Measurements from ENCODE around the gene MRPL55.

Gene MRPL55

DNA sequence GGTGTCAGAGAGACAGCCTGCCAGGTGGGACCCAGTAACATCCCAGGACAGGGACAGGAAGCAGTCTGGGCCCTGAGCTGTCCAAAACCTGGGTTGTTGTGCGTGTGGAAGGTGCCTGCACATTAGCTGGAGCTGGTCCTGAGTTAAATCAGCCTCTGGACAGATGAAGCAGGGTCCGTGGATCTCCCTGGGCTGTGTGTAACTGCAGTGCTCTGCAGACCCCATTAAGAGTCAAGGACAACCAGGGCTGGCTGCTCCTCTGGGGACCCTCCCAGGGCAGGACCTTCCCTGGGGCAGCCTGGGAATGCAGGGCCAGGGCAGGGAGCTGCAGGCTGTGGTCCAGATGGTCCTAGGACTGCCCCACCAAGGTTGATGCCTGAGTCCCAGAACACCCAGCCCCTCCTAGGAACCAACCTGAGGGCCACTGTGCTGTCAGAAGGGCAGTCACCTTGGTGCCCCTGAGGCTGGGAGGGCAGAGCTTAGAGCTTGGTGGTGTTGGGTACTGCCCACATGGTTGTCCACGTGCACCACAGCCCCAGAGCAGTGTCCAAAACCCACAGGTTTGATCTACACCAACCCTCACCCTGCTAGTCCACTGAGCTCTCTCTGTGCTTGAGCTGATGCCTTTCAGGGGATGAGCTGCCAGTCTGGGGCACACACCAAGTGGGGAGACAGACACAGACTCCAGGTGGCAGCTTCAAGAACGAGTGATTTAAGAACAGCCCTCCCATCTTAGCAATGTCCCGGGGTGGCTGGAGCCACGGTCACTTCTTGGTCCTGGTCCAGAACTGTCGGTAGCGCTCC, 2.9 kb downstream of the MRPL55 start:
- no peak for FAIRE-seq
- TF ChIP-seq POLR2A (IDR thresholded peaks at IDR 0.05; ENCODE audit: low read depth, low read length) = no peak
- no peak for DNase-seq (ENCODE audit: insufficient read length, low spot score)

DNA sequence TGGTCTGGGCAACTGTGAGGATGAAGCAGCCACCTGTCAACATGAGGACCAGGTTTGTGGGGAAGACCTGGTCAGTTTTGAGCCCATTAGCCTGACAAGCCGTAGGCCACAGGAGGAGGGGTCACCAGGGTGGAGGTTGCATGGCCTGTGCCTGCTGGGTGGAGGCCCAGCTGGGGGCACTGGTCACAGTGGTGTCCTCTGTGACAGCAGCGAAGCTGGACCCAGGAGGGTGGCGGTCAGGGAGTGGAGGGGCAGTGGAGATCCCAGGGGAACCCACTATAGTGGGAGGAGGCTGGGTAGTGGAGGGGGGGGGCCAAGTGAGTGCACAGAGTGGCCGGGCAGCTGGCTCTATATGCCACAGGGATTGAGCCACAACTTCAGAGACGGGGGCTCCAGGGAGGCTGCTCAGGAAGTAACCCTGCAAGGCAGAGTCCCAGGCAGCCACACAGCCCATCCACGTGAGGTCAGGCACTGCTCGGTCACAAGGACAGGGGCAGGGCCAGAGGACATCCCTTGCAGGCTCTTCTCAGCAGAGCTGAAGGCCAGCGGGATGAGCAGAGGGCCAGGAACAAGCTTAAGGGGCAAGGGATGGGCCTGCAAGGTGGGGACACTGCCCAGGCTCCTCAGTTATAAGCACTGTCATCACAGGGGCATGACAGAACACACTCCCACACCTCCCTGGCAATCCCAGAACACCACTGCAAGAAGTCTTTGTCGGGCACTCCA, 3.7 kb downstream of the MRPL55 start:
- FAIRE-seq = no peak
- TF ChIP-seq POLR2A (IDR thresholded peaks at IDR 0.05; ENCODE audit: low read depth, low read length) = no peak
- no peak for DNase-seq (ENCODE audit: insufficient read length, low spot score)

DNA sequence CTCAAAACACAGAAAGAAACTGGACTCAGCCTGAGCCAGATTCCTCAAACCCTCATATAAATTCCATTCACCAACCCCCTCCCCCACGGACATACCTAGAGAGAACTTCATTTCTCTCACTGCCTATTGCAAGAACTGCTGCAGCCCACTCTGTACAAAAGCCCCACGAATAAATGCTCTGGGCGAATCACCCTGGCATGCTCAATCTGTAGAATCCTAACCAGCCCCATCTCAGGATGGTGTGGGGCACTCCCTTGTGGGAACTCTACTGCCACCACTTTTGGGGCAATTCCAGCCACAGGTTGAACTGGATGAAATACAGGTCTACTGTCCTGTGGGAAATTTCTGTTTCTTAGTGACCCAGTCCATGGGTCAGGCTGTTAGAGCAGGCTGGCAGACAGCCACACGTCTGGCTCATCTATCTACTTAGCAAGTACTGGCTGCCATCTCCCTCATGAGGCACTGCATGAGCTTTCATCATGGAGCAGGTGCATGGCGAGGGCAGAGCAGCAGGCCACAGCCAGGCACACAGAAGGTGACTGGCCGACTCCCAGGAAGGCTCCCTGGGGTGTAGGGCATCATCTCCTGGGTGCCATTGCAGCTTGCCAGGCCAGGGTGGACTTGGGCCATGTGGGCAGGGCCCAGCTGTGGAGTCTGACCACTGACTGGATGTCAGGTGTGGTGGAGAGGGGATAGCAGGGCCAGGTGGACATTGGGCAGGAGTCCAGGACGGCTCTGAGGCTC, 4.4 kb downstream of the MRPL55 start:
- no peak for DNase-seq (ENCODE audit: insufficient read length, low spot score)
- FAIRE-seq = no peak
- TF ChIP-seq POLR2A (IDR thresholded peaks at IDR 0.05; ENCODE audit: low read depth, low read length) = 0 out of 2 replicates have a peak, but pooled peaks have one; percentile 8

DNA sequence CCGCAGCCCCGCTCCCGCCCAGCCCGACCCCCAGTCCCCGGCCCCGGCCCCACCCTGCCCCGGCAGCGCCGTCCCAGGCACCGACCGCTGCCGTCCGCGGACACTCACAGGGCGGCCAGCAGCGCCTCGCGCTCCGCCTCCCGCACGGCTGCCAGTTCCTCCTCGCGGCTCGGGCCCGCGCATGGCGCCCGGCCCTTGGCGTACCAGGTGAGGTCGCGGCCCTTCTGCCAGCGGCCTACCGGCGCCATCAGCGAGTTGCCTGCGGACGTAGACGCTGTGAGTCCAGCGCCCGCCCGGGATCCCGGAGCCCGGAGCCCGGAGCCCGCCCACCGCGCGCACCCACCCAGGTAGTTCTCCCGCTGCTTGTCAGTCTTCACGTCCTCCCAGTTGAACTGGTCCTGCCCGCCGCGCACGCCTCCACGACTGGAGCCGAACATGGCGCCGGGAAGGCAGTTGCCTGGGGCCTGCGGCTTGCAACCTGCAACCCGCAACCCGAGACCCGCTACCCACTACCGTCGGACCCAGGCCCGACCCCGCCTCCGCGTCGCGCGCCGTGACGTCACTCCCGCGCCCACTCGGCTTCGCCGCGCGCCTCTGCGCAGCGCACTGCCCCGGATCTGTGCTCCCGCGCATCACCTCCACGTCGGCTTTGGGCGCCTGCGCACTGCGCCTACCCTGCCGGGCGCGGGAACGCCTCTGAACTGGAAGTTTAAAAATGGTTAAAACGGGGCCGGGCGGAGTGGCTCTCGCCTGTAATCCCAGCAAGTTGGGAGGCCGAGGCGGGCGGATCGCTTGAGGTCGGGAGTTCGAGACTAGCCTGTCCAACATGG, 6.1 kb downstream of the MRPL55 start, which contains the start of gene C1orf35:
TSS of gene C1orf35 (minus strand) at position 535 of the 830 bp plus-strand sequence. CDS start at position 437, 98 bp downstream.
- peak; percentile 81 for TF ChIP-seq POLR2A (IDR thresholded peaks at IDR 0.05; ENCODE audit: low read depth, low read length)
- no peak for FAIRE-seq
- peak; percentile 96 for DNase-seq (ENCODE audit: insufficient read length, low spot score)

DNA sequence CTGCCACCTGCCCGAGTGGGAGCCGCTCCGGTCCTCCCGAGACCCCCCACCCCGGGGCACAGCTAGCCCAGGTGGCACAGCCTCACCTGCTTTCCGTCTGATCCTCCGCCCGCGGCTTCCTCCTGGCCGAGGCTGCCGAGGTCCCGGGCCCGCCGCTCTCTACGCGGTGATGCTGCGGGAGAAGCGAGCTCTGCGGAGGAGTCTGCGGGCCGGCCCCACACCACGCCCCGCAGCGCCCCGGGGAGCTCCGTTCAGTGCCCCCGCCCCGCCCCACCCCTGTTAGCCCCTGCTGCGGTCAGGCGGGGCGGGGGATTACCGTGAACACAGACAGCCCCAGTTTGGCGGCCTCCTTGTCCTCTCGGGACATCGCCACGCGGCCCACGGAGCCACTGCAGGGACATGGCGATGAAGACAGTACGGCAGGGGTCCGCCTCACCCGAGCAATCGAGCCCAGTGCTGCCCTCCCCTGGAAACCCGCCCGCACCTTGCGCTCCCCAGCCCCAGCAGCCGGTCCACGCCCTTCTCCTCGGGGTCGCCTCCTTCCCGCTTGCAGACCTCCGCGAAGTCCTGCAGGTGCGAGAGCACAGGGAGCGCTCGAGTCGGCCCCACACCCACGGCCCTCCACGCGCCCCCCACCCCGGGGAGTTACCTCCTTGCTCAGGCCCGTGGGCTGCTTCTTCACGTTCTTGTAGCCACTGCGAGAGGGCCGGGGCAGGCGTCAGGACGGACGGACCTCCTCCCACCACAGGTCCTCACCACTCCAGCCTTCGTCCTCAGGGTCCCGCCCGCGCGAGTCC, 6.9 kb downstream of the MRPL55 start:
- no peak for FAIRE-seq
- no peak for TF ChIP-seq POLR2A (IDR thresholded peaks at IDR 0.05; ENCODE audit: low read depth, low read length)

DNA sequence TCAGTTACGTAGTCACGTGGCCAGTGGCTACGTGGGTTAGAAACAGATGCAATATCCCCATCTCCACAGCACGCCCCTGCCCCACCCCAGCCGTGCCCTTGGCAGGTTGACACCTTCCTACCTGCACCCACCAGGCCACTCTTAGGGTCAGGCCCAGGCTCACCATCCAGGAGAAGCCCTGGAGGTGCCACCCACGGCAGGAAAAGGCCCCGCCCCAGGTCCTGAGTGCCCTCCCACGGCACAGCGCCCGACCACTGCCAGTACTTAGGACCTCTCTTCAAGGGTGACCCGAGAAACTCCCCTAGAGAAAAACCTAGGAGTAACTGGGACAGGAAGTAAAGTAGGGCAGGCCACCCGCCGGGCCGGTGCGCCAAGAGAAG, 7.5 kb downstream of the MRPL55 start:
- TF ChIP-seq POLR2A (IDR thresholded peaks at IDR 0.05; ENCODE audit: low read depth, low read length) = no peak
- no peak for FAIRE-seq
- no peak for DNase-seq (ENCODE audit: insufficient read length, low spot score)

More for the DNA sequence above, 6.9 kb downstream of the MRPL55 start:
- DNase-seq (ENCODE audit: insufficient read length, low spot score) = no peak

DNA sequence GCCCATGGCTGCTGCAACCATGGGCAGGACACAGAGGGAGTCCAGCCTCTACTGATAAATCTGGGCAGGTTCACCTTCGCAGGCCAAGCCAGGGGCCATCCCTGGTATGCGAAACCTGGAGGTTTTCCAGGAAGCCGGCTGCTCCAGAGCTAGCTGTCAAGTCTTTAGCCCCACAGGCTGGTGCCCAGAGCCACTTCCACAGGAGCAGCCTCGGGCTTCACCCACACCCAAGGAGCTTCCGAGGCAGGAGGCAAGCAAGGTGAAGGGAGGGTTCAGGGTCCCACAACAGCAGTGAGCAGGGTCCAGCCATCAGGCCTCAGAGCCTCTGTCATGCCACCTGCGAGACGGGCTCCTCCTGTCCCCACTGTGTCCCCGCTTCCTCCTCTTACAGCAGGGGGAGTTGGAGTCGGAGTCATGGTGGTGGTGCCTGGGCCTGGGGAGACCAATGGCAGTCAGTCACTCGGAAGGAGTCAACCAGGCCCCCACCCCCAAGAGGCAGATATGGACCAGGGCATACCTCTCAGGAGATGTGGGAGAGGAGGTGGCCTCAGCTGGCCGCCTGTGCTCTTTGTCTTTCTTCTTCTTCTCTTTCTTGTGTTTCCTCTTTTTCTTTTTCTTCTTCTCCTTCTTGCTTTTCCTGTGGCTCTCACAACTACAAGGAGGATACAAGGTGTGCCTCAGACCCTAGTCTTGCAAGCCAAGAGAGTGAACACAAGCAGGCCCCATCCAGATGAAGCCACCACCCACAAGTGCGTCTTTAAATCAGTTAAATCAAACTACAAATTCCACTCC, 8.1 kb downstream of the MRPL55 start:
- no peak; the same call in 1 of the 2 replicates for TF ChIP-seq POLR2A (IDR thresholded peaks at IDR 0.05; ENCODE audit: low read depth, low read length)
- DNase-seq (ENCODE audit: insufficient read length, low spot score) (no peak), FAIRE-seq (no peak)

DNA sequence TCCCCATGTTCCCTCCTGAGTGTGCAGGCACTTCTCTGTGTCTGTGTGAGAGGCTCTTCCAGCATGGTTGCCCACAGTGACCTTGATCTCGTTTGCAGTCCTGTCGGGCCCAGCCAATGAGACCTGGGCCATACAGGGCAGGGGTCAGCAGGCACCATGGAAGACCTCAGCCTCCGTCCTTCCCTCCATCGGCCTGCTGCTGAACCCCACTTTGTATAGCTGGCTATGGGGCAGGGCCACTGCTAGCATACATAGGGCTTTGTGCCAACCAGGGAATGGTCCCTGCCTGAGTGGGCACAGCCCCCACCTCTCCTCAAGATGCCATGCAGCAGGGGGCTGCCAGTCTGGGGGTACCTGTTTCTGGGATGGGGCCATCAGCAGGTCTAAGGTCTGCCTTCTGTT, 9.8 kb downstream of the MRPL55 start:
- no peak for FAIRE-seq
- no peak for TF ChIP-seq POLR2A (IDR thresholded peaks at IDR 0.05; ENCODE audit: low read depth, low read length)
- DNase-seq (ENCODE audit: insufficient read length, low spot score) = no peak

DNA sequence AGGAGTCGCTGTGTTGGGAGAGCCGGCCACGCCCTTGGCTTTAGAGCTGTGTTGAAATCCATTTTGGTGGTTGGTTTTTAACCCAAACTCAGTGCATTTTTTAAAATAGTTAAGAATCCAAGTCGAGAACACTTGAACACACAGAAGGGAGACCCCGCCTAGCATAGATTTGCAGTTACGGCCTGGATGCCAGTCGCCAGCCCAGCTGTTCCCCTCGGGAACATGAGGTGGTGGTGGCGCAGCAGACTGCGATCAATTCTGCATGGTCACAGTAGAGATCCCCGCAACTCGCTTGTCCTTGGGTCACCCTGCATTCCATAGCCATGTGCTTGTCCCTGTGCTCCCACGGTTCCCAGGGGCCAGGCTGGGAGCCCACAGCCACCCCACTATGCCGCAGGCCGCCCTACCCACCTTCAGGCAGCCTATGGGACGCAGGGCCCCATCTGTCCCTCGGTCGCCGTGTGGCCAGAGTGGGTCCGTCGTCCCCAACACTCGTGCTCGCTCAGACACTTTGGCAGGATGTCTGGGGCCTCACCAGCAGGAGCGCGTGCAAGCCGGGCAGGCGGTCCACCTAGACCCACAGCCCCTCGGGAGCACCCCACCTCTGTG, 10.7 kb downstream of the MRPL55 start:
- no peak for DNase-seq (ENCODE audit: insufficient read length, low spot score)
- no peak for FAIRE-seq

DNA sequence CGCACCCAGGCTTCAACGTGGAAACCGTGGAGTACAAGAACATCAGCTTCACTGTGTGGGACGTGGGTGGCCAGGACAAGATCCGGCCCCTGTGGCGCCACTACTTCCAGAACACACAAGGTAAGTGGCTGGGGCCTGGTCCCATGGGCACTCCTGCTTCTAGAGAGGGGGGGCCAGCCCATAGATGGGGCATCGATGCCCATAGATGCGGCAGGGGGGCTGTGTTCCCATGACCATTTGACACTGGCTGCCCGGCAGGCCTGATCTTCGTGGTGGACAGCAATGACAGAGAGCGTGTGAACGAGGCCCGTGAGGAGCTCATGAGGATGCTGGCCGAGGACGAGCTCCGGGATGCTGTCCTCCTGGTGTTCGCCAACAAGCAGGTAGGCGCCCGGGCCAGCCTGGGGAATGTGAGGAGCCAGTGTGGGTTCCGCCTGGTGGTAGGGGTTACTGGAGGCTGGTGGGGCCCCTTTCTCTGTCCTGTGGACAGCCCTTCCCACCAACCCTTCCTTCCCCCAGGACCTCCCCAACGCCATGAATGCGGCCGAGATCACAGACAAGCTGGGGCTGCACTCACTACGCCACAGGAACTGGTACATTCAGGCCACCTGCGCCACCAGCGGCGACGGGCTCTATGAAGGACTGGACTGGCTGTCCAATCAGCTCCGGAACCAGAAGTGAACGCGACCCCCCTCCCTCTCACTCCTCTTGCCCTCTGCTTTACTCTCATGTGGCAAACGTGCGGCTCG, 11.6 kb downstream of the MRPL55 start:
- no peak for DNase-seq (ENCODE audit: insufficient read length, low spot score)
- no peak for TF ChIP-seq POLR2A (IDR thresholded peaks at IDR 0.05; ENCODE audit: low read depth, low read length)
- no peak for FAIRE-seq

More for the DNA sequence above, 10.7 kb downstream of the MRPL55 start:
- TF ChIP-seq POLR2A (IDR thresholded peaks at IDR 0.05; ENCODE audit: low read depth, low read length) = no peak
